Measurements from ENCODE around the gene PTPRE.

Gene PTPRE

DNA sequence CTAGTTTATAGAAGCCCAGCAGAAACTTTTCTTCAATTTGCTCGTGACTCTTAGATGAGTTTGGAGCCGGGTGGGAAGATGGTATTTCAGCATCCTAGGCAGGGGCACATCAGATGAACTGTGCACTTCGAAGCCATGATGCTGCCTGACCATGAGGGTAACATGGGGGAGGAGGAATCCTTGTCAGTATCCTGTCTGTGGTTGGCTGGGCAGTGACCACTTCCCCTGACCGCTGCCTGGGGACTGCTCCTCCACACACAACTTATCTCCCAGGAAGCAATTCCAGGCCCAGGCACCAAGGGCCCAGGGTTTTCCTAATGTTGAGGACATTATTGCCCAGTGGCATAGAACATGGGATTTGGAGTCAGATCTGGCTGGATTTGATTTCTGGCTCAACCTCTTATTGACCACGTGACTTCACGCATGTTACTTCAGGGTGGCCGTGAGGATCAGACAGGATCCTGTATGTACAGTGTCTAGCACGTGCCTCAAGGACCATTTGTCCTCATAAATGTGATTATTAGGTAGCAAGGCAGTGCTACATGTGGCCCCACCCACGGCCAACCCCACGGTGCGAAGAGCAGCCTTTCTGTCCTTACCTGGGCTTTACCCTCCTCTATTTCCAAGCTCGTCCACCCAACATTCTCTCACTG lies 65.2 kb downstream of the PTPRE start:
- H3K36me3 ChIP-seq (replicated peaks), result no peaks in the 10 kb centered on the region
- TF ChIP-seq, protein P1, sequence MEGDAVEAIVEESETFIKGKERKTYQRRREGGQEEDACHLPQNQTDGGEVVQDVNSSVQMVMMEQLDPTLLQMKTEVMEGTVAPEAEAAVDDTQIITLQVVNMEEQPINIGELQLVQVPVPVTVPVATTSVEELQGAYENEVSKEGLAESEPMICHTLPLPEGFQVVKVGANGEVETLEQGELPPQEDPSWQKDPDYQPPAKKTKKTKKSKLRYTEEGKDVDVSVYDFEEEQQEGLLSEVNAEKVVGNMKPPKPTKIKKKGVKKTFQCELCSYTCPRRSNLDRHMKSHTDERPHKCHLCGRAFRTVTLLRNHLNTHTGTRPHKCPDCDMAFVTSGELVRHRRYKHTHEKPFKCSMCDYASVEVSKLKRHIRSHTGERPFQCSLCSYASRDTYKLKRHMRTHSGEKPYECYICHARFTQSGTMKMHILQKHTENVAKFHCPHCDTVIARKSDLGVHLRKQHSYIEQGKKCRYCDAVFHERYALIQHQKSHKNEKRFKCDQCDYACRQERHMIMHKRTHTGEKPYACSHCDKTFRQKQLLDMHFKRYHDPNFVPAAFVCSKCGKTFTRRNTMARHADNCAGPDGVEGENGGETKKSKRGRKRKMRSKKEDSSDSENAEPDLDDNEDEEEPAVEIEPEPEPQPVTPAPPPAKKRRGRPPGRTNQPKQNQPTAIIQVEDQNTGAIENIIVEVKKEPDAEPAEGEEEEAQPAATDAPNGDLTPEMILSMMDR (IDR thresholded peaks at IDR 0.05; ENCODE audit: low read depth, low read length, missing control alignments), result no peak
- no peak overlapping the region for H3K4me3 ChIP-seq (ENCODE audit: low read depth, low read length)
- DNase-seq, result no peak
- H3K27ac ChIP-seq, result no peak overlapping the region
- in situ Hi-C loops (cut with HindIII; ENCODE audit: low pct_ligation_motif_present, low sequenced_read_pairs), result no loop called here
- no peaks in the 10 kb centered on the region for H3K27me3 ChIP-seq (replicated peaks)

DNA sequence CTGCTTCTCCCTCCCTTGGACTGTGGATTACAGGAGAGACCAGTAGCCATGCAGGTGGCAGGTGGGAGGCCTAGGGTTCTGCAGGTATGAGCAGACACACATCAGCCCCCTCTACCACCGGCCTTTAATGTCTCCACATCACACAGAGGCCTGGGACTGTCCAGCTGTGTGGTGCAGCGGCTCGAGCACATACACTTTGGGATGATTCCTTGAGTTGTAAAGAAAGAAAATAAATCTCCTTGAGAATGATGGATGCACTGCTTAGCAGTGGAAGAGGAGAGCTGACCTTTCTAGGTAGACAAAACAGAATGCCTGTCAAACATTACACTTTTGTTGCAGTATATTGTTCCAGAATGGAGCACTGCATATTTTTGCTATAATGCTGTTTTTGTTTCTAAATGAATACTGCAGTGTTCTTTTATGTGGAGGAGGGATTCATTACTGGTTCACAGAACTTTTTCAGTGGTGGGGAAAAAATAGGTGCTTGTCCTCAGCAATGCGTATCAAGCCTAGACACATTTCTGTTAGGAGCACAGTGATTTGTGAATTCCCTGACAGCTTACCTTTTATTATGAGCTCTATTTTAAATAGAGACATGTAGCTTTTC lies 66.0 kb downstream of the PTPRE start:
- Histone ChIP-seq H3K36me3 (replicated peaks) (no peaks in the 10 kb centered on the region), H3K4me3 (ENCODE audit: low read depth, low read length) (no peak overlapping the region), H3K27me3 (replicated peaks) (no peaks in the 10 kb centered on the region), H3K27ac (no peak overlapping the region)
- in situ Hi-C loops (cut with HindIII; ENCODE audit: low pct_ligation_motif_present, low sequenced_read_pairs), result no loop called here
- TF ChIP-seq, protein P1 (IDR thresholded peaks at IDR 0.05; ENCODE audit: low read depth, low read length, missing control alignments), result no peak
- DNase-seq, result no peak

- no peak for DNase-seq
- in situ Hi-C loops (cut with HindIII; ENCODE audit: low pct_ligation_motif_present, low sequenced_read_pairs), result no loop called here
- H3K36me3 ChIP-seq (replicated peaks), result no peaks in the 10 kb centered on the region
- TF ChIP-seq, protein P1 (IDR thresholded peaks at IDR 0.05; ENCODE audit: low read depth, low read length, missing control alignments), result peak; percentile 49
- H3K27me3 ChIP-seq (replicated peaks), result no peaks in the 10 kb centered on the region
- H3K4me3 ChIP-seq (ENCODE audit: low read depth, low read length), result no peak overlapping the region
- no peak overlapping the region for H3K27ac ChIP-seq
Measured at GRCh38 chr10:127973791-127974311, 66.9 kb downstream of the PTPRE start.

DNA sequence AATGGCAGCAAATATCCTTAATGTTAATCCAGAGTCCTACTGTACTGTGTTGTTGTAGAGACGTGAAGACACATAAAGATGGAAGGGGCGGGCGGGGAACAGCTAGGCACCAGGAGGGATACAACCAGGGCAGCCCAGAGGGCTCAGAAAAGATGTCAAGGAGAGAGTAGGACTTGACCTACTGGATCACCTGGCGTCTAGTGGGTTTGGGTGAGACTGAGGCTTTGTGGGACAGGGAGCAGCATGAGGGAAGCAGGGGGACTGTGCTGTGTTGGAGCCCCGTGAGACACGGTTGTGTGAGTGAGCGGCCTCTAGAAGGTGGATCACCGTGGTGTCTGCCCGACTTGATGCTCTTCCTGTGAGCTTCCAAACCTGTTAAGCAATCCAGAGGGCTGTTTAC lies 68.0 kb downstream of the PTPRE start:
- H3K27ac ChIP-seq, result no peak overlapping the region
- TF ChIP-seq, protein P1 (IDR thresholded peaks at IDR 0.05; ENCODE audit: low read depth, low read length, missing control alignments), result no peak
- in situ Hi-C loops (cut with HindIII; ENCODE audit: low pct_ligation_motif_present, low sequenced_read_pairs), result no loop called here
- no peaks in the 10 kb centered on the region for H3K27me3 ChIP-seq (replicated peaks)
- H3K36me3 ChIP-seq (replicated peaks), result no peaks in the 10 kb centered on the region
- DNase-seq, result no peak
- no peak overlapping the region for H3K4me3 ChIP-seq (ENCODE audit: low read depth, low read length)

DNA sequence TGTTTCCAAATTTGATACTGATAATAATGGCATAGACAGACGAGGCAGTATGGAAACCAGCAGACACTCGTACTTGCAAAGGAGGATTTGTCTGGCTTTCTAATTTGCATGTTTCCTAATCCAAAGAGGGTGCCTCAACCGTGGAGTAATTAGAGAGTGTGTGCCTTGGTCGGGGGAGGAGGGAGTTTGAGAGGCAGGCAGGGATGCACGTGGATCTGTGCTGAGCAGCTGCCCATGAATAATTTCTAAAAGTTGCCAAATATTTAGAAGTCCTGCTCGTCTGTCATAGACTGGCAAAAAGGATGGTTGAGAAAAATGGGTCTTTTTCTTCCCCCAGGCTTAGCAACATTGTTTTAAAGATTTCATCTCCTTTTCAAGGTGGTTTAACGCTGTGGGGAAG lies 69.4 kb downstream of the PTPRE start:
- TF ChIP-seq, protein P1 (IDR thresholded peaks at IDR 0.05; ENCODE audit: low read depth, low read length, missing control alignments), result no peak
- H3K4me3 ChIP-seq (ENCODE audit: low read depth, low read length), result no peak overlapping the region
- no peaks in the 10 kb centered on the region for H3K27me3 ChIP-seq (replicated peaks)
- no peaks in the 10 kb centered on the region for H3K36me3 ChIP-seq (replicated peaks)
- peak overlapping the region; percentile 90 for H3K27ac ChIP-seq
- in situ Hi-C loops (cut with HindIII; ENCODE audit: low pct_ligation_motif_present, low sequenced_read_pairs), result no loop called here
- no peak for DNase-seq

All from brain microvascular endothelial cell (primary cell).